Measurements from ENCODE around the gene CHMP2A. TPM values are rescaled to one million over a fixed set of nuclear protein-coding genes. Genes with fewer than 3 reads are reported as not detected.

The CHMP2A gene
- total RNA-seq, 1 experiment from 2014 or later = 236 TPM

- DNase-seq (ENCODE audit: low spot score) = no peak
Measured at GRCh38 chr19:58570770-58571574, 16.1 kb upstream of the CHMP2A start.

DNA sequence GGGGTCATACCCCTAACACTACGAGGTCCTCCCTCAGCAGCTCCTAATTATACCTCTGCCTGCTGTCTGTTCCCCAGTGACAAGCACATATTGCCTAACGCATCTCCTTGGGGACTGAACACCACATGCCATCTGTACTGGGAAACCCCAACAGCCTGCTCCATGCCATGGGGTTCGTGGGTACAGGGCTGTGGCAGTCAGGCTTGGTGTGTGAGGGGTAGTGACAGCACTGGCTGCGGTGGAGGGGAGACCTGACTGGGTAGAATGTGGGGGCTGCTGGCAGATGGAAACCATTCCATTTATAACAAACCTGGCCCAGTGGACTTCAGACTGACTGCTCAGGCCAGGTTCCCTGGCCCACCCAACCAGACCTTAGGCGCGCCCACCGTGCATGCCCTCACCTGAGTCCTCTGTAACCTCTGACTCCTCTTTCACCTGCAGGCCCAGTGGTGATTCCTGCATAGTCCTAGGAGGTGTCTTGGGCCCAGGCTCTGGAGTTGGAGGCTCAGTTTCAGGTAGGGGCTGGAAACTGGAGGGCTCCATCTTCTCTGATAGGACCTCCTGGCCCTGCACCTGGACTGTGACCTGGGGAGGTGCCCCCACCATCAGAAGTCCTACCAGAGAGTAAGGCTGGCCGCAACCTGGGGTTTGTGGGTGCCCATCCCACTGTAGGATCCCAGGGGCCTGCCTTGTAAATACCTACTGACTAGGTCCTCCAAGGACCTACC is 15.2 kb upstream of the CHMP2A start:
- no peak for DNase-seq (ENCODE audit: low spot score)

DNA sequence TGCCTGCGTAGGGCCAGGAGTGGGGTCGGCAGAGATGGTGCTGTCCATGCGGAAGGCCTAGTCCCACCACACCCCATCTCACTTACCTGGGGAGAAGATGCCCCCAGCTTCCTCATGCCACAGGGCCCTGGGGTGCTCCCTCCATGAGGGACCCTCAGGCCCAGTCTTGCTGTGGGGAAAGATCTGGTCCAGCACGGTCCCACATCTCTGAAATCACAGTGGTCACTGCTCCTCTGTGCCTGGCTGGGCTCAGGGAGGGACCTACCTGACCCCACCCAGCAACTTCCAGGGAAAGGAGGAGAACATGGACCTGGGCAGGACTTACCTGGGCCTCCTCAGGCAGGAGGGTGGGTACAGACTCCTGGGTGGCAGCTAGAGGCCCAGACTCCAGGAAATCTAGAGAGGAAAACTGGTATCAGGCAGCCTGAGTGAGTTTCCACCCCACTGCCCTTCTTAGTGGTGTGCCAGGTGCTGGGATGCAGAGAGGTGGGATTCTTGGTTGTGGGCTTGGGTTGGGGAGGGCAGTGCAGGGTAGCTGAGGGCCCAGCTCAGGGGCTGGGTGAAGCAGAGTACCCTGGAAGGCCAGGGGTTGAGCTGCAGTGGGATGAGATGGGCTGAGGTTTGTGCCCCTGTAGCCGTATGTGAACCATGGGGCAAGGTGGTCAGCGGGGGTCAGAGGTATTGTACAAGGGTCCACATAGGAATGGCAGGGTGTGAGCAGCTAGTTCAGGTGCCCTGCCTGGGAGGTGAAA is 14.5 kb upstream of the CHMP2A start:
- no peak for DNase-seq (ENCODE audit: low spot score)

GRCh38 chr19:58568453-58569130 is 13.7 kb upstream of the CHMP2A start:
- no peak for DNase-seq (ENCODE audit: low spot score)

DNA sequence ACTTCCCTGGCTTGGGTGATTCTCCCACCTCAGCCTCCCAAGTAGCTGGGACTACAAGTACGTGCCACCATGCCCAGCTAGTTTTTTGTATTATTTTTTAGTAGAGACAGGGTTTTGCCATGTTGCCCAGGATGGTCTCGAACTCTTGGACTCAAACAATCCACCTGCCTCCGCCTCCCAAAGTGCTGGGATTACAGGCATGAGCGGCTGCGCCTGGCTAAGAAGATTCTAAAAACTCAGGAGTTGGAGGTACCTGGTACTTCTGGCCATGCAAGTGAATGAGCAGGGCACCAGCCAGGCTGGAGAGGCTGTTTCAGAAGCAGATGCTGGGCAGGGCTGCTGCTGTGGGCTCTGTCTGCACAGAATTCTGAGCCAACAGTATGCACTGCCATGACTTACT is 12.1 kb upstream of the CHMP2A start:
- no peak for DNase-seq (ENCODE audit: low spot score)

DNA sequence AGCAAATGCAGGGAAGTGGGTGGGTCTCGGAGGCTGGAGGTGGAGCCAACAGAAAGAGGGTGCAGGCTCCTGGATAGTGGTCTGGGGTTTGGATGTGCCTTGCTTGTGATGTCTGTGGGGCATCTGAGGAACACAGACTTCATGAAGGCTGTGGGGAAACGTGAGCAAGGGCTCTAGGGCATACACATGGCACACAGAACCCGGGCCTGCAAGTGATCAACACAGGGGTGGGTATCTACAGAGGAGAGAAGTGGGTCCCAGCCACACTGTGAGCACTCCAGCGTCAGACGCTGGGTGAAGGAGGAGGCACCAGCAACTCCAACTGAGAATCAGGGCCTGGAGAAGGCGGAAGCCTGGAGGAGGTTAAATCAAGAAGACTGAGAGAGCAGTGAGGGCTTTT is 8.9 kb upstream of the CHMP2A start:
- no peak for DNase-seq (ENCODE audit: low spot score)

DNA sequence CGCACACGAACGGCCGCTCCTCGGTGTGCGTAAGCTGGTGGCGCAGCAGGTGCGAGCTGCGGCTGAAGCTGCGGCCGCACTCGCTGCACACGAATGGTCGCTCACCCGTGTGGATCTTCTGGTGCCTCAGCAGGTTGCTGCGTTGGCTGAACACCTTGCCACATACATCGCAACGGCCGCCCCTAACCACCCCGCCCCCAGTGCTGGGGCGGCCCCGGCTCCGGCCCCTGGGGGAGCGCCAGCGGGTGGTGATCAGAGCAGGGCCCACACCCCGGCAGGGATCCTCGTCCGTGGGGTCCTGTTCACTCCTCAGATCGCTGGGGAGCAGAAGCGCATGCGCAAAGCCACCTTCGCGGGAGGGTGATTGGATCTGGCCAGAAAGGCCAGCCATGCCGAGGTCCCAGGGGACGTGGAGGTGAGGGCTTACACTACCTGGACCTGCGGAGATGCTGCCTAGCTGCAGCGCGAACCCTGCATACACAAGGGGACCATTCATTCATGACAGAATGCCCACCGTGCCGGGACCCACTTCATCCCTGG is 8.2 kb upstream of the CHMP2A start:
- no peak for DNase-seq (ENCODE audit: low spot score)

DNA sequence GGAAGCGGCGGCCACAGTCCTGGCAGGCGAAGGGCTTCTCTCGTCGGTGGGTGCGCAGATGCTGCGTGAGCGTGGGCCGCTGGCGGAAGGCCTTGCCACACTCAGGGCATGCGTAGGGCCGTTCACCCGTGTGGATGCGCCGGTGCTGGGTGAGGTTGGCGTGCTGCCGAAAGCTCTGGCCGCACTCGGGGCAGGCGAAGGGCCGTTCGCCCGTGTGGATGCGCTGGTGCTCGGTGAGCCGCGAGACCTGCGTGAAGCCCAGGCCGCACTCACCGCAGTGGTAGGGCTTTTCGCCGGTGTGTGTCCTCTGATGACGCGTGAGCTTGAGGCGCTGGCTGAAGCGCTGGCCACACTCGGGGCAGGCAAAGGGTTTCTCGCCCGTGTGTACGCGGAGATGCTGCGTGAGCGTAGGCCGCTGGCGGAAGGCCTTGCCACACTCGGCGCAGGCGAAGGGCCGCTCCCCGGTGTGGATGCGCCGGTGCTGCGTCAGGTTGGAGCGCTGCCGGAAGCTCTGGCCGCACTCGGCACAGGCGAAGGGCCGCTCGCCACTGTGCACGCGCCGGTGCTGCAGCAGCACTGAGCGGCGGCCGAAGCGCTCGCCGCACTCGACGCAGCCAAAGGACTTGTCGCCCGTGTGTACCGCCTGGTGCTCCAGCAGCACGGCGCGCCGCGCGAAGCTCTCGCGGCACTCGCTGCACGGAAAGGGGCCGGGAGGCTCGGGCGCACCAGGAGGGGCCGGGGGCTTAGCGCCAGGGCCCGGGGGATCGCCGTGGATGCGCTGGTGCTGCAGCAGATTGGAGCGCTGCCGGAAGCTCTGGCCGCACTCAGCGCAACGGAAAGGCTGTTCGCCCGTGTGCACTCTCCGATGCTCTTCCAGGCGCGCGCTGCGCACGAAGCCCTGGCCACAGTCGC is 7.5 kb upstream of the CHMP2A start:
- DNase-seq (ENCODE audit: low spot score) = no peak

DNA sequence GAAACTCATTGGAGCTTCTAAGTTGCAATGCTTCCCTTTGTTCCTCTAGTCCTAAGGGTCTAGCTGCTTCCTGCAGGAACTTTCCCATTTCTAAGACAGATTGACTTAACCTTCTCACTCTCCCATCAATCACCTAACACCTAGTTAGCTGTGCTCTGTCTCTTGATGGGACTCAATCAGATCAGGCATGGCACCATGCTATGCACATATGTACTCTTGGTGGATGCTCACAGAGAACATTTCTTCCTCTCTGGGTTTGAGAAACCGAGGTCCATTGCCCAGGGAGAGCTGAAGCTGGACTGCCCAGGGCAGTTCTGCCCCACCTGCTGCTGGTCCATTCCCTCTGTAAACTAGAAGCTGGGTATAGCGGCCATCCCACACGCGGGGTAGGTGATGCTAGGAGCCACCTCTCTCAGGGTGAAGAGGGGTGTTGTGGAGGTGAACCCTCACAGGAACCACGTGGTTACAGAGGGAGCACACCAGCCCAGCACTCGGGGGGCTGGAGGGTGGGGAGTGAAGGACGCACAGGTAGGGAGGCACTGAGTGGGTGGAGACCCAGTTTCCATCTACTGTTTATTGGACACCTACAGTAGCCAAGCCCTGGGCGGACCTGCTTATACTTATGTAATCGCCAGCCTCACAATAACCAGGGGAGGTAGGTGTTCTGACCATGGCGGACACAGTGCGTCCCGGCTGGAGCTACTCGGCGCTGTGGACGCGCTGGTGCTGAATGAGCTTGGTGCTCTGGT is 6.6 kb upstream of the CHMP2A start:
- DNase-seq (ENCODE audit: low spot score) = no peak

GRCh38 chr19:58560921-58561320 is 6.0 kb upstream of the CHMP2A start:
- no peak for DNase-seq (ENCODE audit: low spot score)

GRCh38 chr19:58560007-58560887 is 5.3 kb upstream of the CHMP2A start:
- DNase-seq (ENCODE audit: low spot score) = no peak

- peak; percentile 97 for DNase-seq (ENCODE audit: low spot score)
Measured at GRCh38 chr19:58559275-58560006, 4.5 kb upstream of the CHMP2A start.

DNA sequence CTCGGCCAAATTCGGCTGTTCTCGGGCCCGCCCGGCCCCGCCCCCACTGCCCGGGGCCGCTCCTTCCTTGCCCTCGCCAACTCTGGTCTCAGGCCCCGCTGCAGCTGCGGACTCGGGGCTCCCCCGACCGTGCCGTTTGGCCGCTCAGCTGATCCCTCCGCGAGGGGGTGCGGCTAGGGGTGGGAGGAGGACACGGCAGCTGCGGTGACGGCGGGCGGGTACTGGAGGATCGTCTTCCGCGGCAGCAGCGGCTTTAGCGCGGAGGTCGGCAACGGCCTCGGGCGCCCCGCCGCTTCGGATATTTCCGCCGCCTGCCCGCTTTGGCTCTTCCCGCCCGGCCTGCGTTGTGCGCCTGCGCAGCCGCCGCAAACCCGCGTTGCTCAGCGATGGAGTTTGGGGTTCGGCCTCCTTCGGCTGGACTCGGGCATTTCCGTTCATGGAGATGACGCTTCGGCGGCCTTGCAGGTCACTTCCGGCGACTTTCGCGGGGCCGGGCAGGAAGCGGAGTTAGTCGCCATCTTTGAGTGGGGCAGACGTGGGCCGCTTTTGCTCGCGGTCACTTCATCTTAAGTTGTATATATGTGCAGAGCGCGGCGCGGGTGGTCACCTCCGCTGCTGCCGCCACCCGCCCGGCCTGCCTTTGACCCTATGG is 3.8 kb upstream of the CHMP2A start:
- peak; percentile 100 for DNase-seq (ENCODE audit: low spot score)

- DNase-seq (ENCODE audit: low spot score) = no peak
Measured at GRCh38 chr19:58558066-58558622, 3.2 kb upstream of the CHMP2A start, which contains the start of gene UBE2M. Gene UBE2M, minus strand, starts transcription at chr19:58558611. Its CDS starts 230 bp downstream, at chr19:58558381.

GRCh38 chr19:58557221-58558065 is 2.5 kb upstream of the CHMP2A start:
- no peak for DNase-seq (ENCODE audit: low spot score)

- DNase-seq (ENCODE audit: low spot score) = no peak
Measured at GRCh38 chr19:58556622-58557220, 1.8 kb upstream of the CHMP2A start.
